GOT3 (cell line): ENCODE measurements around the gene CAMP.
"Not testable (repeated sequence)": the region's sequence is repeated elsewhere in the genome, so short reads cannot be mapped to it uniquely, and the experiment has no call there.

Source experiments
- DNase-seq: peaks from one replicate; lab custom pipeline; 2025; ENCODE audit warnings: mixed read lengths; lab: John Stamatoyannopoulos, UW

CAMP gene, protein sequence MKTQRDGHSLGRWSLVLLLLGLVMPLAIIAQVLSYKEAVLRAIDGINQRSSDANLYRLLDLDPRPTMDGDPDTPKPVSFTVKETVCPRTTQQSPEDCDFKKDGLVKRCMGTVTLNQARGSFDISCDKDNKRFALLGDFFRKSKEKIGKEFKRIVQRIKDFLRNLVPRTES

DNA sequence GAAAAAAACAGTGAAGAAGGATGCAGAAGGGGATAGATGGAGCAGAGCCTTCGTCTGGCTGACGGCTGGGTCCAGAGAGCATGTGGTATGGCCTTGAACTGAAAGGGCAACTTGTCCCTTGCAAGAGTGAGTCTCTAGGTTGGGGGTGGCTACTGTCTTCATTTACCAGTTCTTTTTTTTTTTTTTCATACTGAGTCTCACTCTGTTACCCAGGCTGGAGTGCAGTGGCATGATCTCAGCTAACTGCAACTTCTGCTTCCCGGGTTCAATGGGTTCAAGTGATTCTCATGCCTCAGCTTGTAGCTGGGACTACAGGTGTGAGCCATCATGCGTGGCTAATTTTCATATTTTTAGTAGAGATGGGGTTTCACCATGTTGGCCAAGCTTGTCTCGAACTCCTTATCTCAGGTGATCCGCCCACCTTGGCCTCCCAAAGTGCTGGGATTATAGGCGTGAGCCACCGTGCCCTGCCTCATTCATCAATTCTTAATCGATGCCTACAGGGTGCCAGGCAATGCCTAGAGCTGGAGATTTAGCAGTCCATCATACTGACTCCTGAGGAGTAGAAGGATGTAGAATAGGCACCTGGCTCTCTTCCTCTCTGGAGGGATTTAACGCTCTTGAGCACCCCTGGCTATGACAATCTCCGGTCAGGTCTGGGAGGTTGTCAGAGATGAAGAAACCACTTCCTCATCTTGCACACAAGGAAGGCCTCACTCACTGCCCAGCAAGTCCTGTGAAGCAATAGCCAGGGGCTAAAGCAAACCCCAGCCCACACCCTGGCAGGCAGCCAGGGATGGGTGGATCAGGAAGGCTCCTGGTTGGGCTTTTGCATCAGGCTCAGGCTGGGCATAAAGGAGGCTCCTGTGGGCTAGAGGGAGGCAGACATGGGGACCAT, at the start of gene CAMP:
TSS of gene CAMP (plus strand) at position 880 of the 898 bp plus-strand sequence. CDS start at position 897, 17 bp downstream.
- DNase-seq: peak; percentile 17

GRCh38 chr3:48178072-48178471, 45.2 kb upstream of the CAMP start:
- DNase-seq: no peak

DNA sequence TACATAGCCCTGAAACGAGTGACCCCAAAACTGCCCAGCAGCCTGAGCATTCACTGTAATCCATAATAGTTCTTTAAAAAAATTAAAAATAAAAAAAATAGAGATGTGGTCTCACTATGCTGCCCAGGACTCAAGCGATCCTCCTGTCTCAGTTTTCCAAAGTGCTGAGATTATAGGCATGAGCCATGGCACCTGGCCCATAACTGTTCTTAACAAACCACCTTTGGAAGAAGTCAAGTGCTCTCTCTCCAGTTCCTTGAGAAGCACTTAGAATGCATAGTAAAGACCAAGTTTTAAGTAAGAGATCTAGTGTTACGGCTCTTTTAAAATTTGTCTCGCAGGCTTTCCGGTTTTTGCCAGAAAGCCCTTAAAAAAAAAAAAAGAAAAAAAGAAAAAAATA, 43.3 kb upstream of the CAMP start:
- DNase-seq: no peak

- DNase-seq: no peak
These were observed 42.6 kb upstream of the CAMP start for GRCh38 chr3:48180531-48181253.

GRCh38 chr3:48184299-48184698, 39.0 kb upstream of the CAMP start:
- no peak for DNase-seq

DNA sequence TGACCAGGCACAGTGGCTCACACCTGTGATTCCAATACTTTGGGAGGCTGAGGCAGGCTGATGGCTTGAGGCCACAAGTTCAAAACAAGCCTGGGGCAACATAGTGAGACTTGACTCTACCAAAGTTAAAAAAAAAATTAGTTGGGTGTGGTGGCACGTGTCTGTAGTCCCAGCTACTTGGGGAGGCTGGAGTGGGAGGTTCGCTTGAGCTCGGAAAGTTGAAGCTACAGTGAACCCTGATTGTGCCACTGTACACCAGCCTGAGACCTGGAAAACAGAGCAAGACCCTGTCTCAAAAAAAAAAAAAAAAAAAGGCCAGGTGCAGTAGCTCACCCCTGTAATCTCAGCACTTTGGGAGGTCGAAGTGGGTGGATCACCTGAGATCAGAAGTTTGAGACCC, 38.2 kb upstream of the CAMP start:
- no peak for DNase-seq

DNA sequence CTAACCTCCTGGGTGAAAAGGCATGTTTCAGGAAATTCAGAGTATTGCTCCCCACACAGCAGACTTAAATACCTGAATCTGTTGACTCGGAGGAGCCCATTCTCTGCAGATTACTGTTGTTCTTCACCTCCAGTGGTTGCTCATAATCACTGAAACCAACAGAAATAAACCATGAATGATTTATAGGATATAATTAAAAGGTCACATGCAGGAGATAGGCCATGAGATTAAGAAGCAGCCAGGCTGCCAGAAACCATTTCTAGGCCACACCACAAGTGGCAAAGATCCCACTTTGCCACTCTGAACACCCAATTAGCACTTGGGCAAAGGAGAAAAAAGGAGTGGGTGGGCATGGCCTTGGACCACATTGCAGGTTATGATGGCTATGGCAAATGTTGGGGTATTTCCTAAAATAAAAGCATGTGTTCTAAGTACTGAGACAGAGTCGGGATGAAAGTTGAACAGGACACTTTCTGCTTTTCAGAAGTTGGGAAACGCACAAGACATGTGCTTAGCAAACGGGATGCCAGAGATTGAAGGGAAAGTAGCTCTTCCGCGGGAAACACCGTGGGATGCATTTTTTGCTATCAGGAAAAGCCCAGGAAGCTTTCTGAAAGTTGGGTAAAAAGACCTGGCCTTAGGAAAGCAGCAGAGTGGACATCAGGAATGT, 36.5 kb upstream of the CAMP start:
- DNase-seq: no peak

- no peak for DNase-seq
These were observed 36.1 kb upstream of the CAMP start for GRCh38 chr3:48187301-48187578.

GRCh38 chr3:48187579-48188265, 35.6 kb upstream of the CAMP start:
- no peak for DNase-seq

DNA sequence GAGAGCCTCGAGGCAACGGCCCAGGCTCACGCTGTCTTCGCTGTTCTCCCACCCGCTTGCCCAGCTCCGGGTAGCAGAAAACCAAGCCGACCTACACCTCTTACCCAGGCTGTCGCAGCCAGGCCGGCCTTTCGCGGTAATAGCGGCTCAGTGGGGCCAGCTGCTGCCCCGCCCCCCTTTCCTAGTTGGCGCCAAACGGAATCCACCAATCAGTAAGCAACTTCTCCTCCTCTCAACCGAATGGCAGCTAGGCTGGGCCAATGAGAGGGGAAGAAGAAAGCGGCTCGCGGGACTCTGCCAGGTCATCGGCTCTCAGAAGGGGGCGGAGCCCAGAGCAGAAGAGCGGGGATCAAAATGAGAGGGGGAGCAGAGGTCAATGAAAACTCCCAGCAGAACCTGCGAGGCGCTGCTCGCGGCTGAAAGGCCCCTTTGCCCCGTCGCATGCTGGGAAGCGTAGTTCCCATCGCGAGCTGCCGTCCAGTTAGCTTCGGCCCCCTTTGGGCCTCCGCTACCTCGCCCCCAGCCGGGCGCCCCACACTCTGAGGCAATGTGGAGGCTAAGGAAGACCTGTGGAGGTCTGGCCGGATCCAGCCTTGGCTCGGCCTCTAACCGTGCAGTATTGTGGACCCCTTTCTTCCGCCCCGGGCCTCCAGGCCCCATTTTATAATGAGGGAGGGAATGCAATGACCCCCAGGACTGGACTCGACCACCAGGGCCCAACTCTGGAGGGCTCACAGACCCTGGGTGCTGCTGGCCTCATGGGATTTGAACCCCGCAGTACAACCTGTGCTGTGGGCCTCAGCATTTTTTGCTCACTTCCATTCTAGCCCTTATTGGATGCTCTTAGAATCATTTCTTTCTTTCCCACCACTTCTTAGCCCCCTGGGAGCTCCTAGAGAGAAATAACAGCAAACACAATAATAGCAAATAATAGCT, 34.8 kb upstream of the CAMP start, which contains the start of gene CDC25A:
TSS of gene CDC25A (minus strand) at position 152 of the 936 bp plus-strand sequence. CDS start 470 bp downstream, outside the sequence.
- peak; percentile 82 for DNase-seq

GRCh38 chr3:48189321-48189720, 34.0 kb upstream of the CAMP start:
- DNase-seq: no peak

DNA sequence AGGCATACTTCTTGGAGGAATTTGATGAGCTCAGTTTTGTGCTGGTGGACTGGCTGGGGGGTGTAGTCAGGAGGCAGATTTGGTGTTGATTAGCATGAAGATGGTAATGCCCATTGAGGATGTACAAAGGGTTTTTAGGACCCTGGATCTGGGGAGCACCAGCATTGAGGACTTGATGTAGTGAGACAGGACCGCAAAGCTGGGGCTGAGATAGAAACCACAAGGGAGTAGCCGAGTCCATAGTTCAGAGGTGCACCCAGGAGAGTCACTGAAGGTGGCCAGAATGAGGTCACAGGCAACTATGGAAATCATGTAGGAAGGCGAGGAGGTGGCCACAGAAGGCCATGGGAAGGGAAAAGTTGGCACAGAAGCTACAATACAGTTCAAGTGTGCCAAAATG, 32.4 kb upstream of the CAMP start:
- no peak for DNase-seq

- no peak for DNase-seq
These were observed 28.7 kb upstream of the CAMP start for GRCh38 chr3:48194446-48195071.

GRCh38 chr3:48196611-48197010, 26.7 kb upstream of the CAMP start:
- no peak for DNase-seq

DNA sequence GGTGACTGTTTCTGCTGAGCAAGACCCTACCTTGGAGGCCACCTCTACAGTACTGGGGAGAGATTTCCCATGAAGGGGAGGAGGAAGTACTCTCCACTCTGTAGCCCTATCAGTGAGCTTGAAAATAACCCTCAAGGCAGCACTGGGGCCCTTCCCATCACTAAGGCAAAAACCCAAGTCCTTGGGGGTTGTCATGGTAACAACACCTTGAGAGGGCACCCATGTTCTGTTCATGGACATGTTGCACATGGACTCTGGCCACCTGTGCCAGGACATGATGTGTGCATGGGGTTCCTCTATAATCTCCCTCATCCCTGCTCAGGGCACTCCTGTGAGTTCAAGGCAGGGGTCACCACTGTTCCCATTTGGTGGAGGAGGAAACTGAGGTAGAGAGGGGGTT, 24.2 kb upstream of the CAMP start:
- no peak for DNase-seq

DNA sequence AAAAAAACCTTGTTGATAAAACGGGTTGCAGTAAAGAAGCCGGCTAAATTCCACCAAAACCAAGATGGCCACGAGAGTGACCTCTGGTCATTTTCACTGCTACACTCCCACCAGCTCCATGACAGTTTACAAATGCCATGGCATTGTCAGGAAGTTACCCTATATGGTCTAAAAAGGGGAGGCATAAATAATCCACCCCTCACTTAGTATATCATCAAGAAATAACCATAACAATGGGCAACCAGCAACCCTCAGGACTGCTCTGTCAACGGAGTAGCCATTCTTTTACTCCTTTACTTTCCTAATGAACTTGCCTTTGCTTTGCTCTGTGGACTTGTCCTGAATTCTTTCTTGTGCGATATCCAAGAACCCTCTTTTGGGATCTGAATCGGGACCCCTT, 20.7 kb upstream of the CAMP start:
- no peak for DNase-seq

GRCh38 chr3:48208076-48208475, 15.2 kb upstream of the CAMP start:
- DNase-seq: no peak

DNA sequence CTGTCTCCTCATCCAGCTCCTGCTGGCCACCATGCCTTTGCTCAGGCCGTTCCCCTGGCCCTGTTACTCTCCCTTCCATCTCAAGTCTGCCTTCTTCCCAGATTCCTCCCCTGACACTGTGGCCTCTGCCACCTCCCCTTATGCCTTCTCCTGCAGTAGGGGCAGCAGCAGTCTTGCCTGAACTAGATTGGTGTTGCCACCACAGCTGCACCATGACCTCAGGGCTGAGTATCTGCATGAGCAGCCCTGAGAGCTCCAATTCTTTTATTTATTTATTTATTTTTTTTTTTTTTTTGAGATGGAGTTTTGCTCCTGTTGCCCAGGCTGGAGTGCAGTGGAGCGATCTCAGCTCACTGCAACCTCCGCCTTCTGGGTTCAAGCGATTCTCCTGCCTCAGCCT, 13.8 kb upstream of the CAMP start:
- no peak for DNase-seq

GRCh38 chr3:48210534-48210933, 12.8 kb upstream of the CAMP start:
- DNase-seq: not testable (repeated sequence)

DNA sequence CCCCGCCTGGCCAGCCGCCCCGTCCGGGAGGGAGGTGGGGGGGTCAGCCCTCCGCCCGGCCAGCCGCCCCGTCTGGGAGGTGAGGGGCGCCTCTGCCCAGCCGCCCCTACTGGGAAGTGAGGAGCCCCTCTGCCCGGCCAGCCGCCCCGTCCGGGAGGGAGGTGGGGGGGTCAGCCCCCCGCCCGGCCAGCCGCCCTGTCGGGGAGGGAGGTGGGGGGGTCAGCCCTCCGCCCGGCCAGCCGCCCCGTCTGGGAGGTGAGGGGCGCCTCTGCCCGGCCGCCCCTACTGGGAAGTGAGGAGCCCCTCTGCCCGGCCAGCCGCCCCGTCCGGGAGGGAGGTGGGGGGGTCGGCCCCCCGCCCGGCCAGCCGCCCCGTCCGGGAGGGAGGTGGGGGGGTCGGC, 11.5 kb upstream of the CAMP start:
- DNase-seq: not testable (repeated sequence)
